Measurements from ENCODE around the gene NAV2.
"Not testable (repeated sequence)": the region's sequence is repeated elsewhere in the genome, so short reads cannot be mapped to it uniquely, and the experiment has no call there.

NAV2 gene

GRCh38 chr11:20126724-20127123, 414.1 kb downstream of the NAV2 start:
- in situ Hi-C loops (cut with MboI; ENCODE audit: low sequenced_read_pairs) = no loop called here

- in situ Hi-C loops (cut with MboI; ENCODE audit: low sequenced_read_pairs) = no loop called here
These were observed 415.3 kb downstream of the NAV2 start for GRCh38 chr11:20127671-20128527.

- in situ Hi-C loops (cut with MboI; ENCODE audit: low sequenced_read_pairs) = not testable (repeated sequence)
These were observed 415.8 kb downstream of the NAV2 start for GRCh38 chr11:20128528-20128825.

- in situ Hi-C loops (cut with MboI; ENCODE audit: low sequenced_read_pairs) = no loop called here
These were observed 417.0 kb downstream of the NAV2 start for GRCh38 chr11:20129665-20130064.

- in situ Hi-C loops (cut with MboI; ENCODE audit: low sequenced_read_pairs) = no loop called here
These were observed 419.4 kb downstream of the NAV2 start for GRCh38 chr11:20131788-20132666.

GRCh38 chr11:20132667-20133039, 420.0 kb downstream of the NAV2 start:
- in situ Hi-C loops (cut with MboI; ENCODE audit: low sequenced_read_pairs) = no loop called here

GRCh38 chr11:20134991-20135736, 422.5 kb downstream of the NAV2 start:
- in situ Hi-C loops (cut with MboI; ENCODE audit: low sequenced_read_pairs) = no loop called here

- in situ Hi-C loops (cut with MboI; ENCODE audit: low sequenced_read_pairs) = no loop called here
These were observed 425.0 kb downstream of the NAV2 start for GRCh38 chr11:20137637-20138036.

GRCh38 chr11:20138707-20139106, 426.1 kb downstream of the NAV2 start:
- in situ Hi-C loops (cut with MboI; ENCODE audit: low sequenced_read_pairs) = no loop called here

GRCh38 chr11:20154381-20154780, 441.7 kb downstream of the NAV2 start:
- in situ Hi-C loops (cut with MboI; ENCODE audit: low sequenced_read_pairs) = no loop called here

- in situ Hi-C loops (cut with MboI; ENCODE audit: low sequenced_read_pairs) = no loop called here
These were observed 443.1 kb downstream of the NAV2 start for GRCh38 chr11:20155683-20156279.

GRCh38 chr11:20156280-20156875, 443.7 kb downstream of the NAV2 start:
- in situ Hi-C loops (cut with MboI; ENCODE audit: low sequenced_read_pairs) = no loop called here

GRCh38 chr11:20156876-20157613, 444.4 kb downstream of the NAV2 start:
- in situ Hi-C loops (cut with MboI; ENCODE audit: low sequenced_read_pairs) = no loop called here

GRCh38 chr11:20157728-20158127, 445.1 kb downstream of the NAV2 start:
- in situ Hi-C loops (cut with MboI; ENCODE audit: low sequenced_read_pairs) = no loop called here

- in situ Hi-C loops (cut with MboI; ENCODE audit: low sequenced_read_pairs) = no loop called here
These were observed 446.1 kb downstream of the NAV2 start for GRCh38 chr11:20158597-20159257.

- in situ Hi-C loops (cut with MboI; ENCODE audit: low sequenced_read_pairs) = no loop called here
These were observed 447.1 kb downstream of the NAV2 start for GRCh38 chr11:20159466-20160381.

GRCh38 chr11:20160425-20161229, 448.0 kb downstream of the NAV2 start, which contains the start of gene DBX1:
DBX1 (minus strand) TSS chr11:20160475; CDS start chr11:20160324, 151 bp downstream.
- in situ Hi-C loops (cut with MboI; ENCODE audit: low sequenced_read_pairs) = no loop called here
